Germinal center (tissue), 1 donor: ENCODE results near the gene MRPL27.

ENCODE experiments used
- DNase-seq: peaks from one replicate; pipeline ENCODE4 v3.0.0; 2012; ENCODE audit warnings: mixed read lengths, low spot score

The MRPL27 gene

GRCh38 chr17:50386510-50386909 lies 13.5 kb upstream of the MRPL27 start:
- no peak for DNase-seq

- DNase-seq = no peak
Observed at GRCh38 chr17:50382931-50383330, 9.9 kb upstream of the MRPL27 start.

- DNase-seq = no peak
Observed at GRCh38 chr17:50381920-50382319, 8.9 kb upstream of the MRPL27 start.

- DNase-seq = no peak
Observed at GRCh38 chr17:50381260-50381815, 8.4 kb upstream of the MRPL27 start.

GRCh38 chr17:50380369-50381259 lies 7.6 kb upstream of the MRPL27 start:
- no peak for DNase-seq

GRCh38 chr17:50379351-50380132 lies 6.6 kb upstream of the MRPL27 start:
- no peak for DNase-seq

- no peak for DNase-seq
Observed at GRCh38 chr17:50375858-50376538, 3.0 kb upstream of the MRPL27 start.

- DNase-seq = no peak
Observed at GRCh38 chr17:50373705-50374104, 721 bp upstream of the MRPL27 start.

- no peak for DNase-seq
Observed at GRCh38 chr17:50372222-50372757, 694 bp downstream of the MRPL27 start.

- no peak for DNase-seq
Observed at GRCh38 chr17:50371526-50371925, 1.5 kb downstream of the MRPL27 start.

GRCh38 chr17:50370052-50370451 lies 2.9 kb downstream of the MRPL27 start:
- DNase-seq = no peak

GRCh38 chr17:50367401-50367800 lies 5.6 kb downstream of the MRPL27 start:
- no peak for DNase-seq

- no peak for DNase-seq
Observed at GRCh38 chr17:50365649-50366393, 7.2 kb downstream of the MRPL27 start.

GRCh38 chr17:50365165-50365564 lies 7.8 kb downstream of the MRPL27 start:
- no peak for DNase-seq

- no peak for DNase-seq
Observed at GRCh38 chr17:50364715-50365114, 8.3 kb downstream of the MRPL27 start.

- no peak for DNase-seq
Observed at GRCh38 chr17:50364061-50364458, 8.9 kb downstream of the MRPL27 start.

GRCh38 chr17:50363217-50364060 lies 9.5 kb downstream of the MRPL27 start:
- no peak for DNase-seq

- DNase-seq = no peak
Observed at GRCh38 chr17:50362661-50363060, 10.3 kb downstream of the MRPL27 start.

- DNase-seq = peak; percentile 82
Observed at GRCh38 chr17:50361561-50362480, 11.2 kb downstream of the MRPL27 start.
